RWPE1 (cell line): ENCODE data around the gene ARID1B.

ENCODE experiments used
- CTCF ChIA-PET: fragments of 350-600 bp; sonication (Branson Sonifier 250); formaldehyde crosslinking; extraction: SDS; loops from one replicate; lab custom pipeline; 2021; lab: Yijun Ruan, JAX
- POLR2A ChIA-PET: fragments of 400-600 bp; formaldehyde crosslinking; extraction: SDS; loops from one replicate; lab custom pipeline; 2020; ENCODE audit warnings: antibody characterized with exemption; ENCODE audit not compliant: low non-redundant PET; lab: Yijun Ruan, JAX
- DNase-seq: peaks from one replicate; pipeline ENCODE4 v3.0.0; 2012; ENCODE audit warnings: low spot score
- H3K27ac ChIP-seq: fragments of 450-650 bp; 2 replicates; pipeline ENCODE4 v1.5.1; 2017
- TF ChIP-seq, protein P1 (sequence below): fragments of 450-650 bp; conservative IDR thresholded peaks from 2 replicates; pipeline ENCODE4 v1.5.1; 2017; ENCODE audit warnings: low read depth, mild to moderate bottlenecking

The ARID1B gene

DNA sequence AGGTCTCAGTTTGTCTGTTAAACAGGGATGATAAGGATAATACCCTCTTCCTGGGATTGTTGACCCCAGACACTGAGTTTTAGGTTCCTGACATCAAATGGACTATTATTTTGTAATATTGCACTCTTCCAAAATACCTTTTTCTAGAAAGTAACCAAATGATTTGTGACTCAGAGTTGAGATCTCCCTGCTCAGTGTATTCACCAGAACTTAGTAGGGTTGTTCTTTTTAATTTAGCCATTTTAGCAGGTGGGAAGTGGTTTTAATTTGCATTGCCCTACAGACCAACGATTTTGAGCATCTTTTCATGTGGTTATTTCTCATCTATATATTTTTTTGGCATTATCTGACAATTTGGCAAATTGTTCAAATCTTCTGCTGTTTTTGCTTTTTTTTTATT lies 471.1 kb downstream of the ARID1B start:
- H3K27ac ChIP-seq = no peak overlapping the region
- ChIA-PET POLR2A (interaction anchor here (0.6 kb wide), 1 partner anchor 25 kb away, joined by 5 read pairs; no protein-coding TSS in a partner anchor), CTCF (interaction anchor here (0.6 kb wide), 1 partner anchor 192 kb away, joined by 3 read pairs; no protein-coding TSS in a partner anchor)
- TF ChIP-seq, protein P1, sequence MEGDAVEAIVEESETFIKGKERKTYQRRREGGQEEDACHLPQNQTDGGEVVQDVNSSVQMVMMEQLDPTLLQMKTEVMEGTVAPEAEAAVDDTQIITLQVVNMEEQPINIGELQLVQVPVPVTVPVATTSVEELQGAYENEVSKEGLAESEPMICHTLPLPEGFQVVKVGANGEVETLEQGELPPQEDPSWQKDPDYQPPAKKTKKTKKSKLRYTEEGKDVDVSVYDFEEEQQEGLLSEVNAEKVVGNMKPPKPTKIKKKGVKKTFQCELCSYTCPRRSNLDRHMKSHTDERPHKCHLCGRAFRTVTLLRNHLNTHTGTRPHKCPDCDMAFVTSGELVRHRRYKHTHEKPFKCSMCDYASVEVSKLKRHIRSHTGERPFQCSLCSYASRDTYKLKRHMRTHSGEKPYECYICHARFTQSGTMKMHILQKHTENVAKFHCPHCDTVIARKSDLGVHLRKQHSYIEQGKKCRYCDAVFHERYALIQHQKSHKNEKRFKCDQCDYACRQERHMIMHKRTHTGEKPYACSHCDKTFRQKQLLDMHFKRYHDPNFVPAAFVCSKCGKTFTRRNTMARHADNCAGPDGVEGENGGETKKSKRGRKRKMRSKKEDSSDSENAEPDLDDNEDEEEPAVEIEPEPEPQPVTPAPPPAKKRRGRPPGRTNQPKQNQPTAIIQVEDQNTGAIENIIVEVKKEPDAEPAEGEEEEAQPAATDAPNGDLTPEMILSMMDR = no peak
- DNase-seq = no peak

DNA sequence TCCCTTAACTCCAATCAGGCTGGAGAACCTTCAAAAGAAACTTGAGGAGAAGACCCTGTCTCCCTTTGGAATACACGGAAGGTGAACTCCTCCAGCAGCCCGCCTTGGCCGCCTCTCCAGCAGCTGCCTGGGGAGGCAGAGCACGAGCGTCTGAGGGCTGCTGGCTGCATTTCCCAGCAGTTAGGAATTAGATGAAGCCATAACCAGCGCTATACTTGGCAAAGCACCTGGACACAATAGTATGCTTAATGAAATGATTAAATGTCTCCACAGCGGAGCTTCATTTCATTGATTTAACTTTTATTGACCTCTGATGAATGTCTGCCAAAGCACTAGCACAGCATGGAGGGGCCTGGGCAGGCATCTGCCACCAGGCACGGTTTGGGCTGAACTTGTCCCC lies 472.6 kb downstream of the ARID1B start:
- no peak for DNase-seq
- ChIA-PET POLR2A (interaction anchor here (0.6 kb wide), 1 partner anchor 230 kb away, joined by 3 read pairs; no protein-coding TSS in a partner anchor), CTCF (no interaction called here)
- TF ChIP-seq, protein P1 = no peak
- no peak overlapping the region for H3K27ac ChIP-seq

DNA sequence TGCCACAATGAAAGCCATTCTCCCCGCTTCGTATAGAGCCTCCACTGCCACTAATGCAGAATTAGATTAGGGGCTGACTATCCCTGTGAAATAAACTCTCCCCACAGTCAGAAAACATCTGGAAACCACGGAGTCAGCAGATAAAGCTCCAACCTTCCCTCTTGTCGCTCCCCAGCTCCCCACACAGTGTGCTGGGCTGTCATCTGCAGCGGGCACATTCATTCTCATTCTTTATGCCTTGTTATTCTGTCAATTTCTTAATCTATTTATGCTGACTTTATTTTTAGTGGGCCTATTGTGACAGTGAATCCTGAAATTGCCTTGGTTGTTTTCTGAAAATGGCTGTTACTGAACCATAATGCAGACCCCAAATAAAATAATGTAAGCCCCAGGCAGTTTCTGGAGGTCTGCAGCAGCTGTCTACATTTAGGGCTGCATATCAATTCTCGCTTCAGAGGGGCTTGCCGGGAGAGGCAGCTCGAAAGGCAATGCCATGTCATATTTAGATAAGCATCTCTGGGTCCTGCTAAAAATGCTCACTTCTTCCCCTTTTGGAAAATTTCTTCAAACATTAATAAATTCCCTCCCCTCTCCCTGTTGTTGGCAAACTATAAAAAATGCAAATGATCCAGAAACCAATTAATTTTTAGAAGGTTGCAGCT lies 474.5 kb downstream of the ARID1B start:
- ChIA-PET CTCF (no interaction called here), POLR2A (no interaction called here)
- DNase-seq = no peak
- H3K27ac ChIP-seq = no peak overlapping the region
- TF ChIP-seq, protein P1 = no peak

DNA sequence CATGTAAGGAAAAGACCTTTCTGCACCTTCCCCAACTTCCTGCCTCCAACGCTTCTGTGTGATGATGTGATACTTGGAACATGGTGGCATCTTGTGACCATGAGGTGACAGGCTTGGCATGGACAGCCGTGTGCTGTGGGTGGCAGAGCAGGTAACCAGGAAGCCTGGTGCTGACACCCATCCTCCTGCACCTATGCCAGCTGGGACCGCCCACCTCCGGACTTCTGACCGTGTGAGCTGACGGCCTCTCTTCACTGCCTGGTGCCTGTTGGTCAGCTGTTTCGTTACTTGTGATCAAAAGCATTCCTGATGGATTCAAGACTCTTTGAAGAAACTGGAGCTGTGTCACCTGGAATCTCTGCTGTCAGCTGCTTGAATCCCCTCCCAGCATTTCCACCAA lies 475.8 kb downstream of the ARID1B start:
- DNase-seq = no peak
- CTCF ChIA-PET = no interaction called here
- POLR2A ChIA-PET = no interaction called here
- no peak overlapping the region for H3K27ac ChIP-seq
- TF ChIP-seq, protein P1 = no peak

DNA sequence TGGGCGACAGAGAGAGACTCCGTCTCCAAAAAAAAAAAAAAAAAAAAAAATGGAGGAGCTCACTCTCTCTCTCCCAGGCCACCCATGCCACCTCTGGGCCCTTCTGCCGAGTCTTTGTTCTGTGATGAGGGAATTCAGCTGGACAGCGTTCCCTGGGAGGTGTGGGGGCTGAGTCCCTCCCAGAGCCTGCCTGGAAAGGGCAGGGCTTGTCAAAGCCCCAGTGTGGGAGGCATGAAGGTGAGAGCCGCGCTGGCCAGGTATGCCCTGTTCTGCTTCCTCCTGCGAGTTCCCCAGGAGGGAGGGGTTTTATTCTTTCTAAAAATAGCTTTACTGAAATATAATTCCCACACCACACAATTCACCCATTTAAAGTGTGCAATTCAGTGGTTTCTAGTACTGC lies 476.5 kb downstream of the ARID1B start:
- POLR2A ChIA-PET = no interaction called here
- no peak for DNase-seq

DNA sequence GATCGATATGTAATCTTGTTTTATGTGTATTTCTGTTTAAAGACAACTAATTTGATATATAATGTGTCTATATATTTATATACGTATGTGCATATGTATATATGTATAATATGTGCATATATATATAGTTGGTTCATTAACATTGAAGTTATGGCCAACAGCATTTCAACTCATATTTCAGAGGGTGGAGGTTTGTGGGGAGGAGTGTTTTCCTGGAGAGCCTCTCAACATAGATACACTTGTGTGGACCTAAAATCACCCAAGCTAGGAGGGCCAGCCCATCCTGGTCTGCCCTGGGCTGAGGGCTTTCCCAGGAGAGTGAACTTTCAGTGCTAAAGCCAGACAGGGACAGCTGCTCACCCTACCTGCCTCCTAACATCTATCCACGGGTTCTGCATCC lies 477.4 kb downstream of the ARID1B start:
- CTCF ChIA-PET = no interaction called here
- TF ChIP-seq, protein P1 = no peak
- POLR2A ChIA-PET = no interaction called here
- H3K27ac ChIP-seq = no peak overlapping the region
- no peak for DNase-seq

More for the DNA sequence above, 476.5 kb downstream of the ARID1B start:
- no peak overlapping the region for H3K27ac ChIP-seq
- CTCF ChIA-PET = no interaction called here
- TF ChIP-seq, protein P1 = no peak
